Activated CD4-positive, alpha-beta memory T cell treated with anti-CD3 and anti-CD28 coated beads, Interleukin-2, amount 10 ng/mL, durations not matched to agents 7 days and 5 days (primary cell): ENCODE data around the gene LGALSL. TPM values are rescaled to one million over a fixed set of nuclear protein-coding genes. Genes with fewer than 3 reads are reported as not detected.

Experiments
- CTCF ChIA-PET: fragments of 350-600 bp; sonication (Branson Sonifier 250); formaldehyde crosslinking; loops from one replicate; lab custom pipeline; 2021; ENCODE audit warnings: antibody characterized with exemption, inconsistent platforms; lab: Charles Lee
- POLR2A ChIA-PET: fragments of 350-600 bp; sonication (Branson Sonifier 250); formaldehyde crosslinking; loops from one replicate; lab custom pipeline; 2021; ENCODE audit warnings: antibody characterized with exemption; lab: Charles Lee
- DNase-seq: peaks from one replicate; pipeline ENCODE4 v3.0.0-alpha.2; 2020
- H3K27ac Mint-ChIP-seq: one replicate; pipeline ENCODE4 v1.8.0; 2021; ENCODE audit warnings: mild to moderate bottlenecking, mixed read lengths
- H3K27me3 Mint-ChIP-seq: one replicate; pipeline ENCODE4 v1.8.0; 2021; ENCODE audit warnings: mixed read lengths
- H3K36me3 Mint-ChIP-seq: one replicate; pipeline ENCODE4 v1.8.0; 2021; ENCODE audit warnings: low read depth, mixed read lengths
- H3K4me1 Mint-ChIP-seq: one replicate; pipeline ENCODE4 v1.8.0; 2021; ENCODE audit warnings: mixed read lengths
- H3K4me3 Mint-ChIP-seq: one replicate; pipeline ENCODE4 v1.8.0; 2021; ENCODE audit warnings: mild to moderate bottlenecking, mixed read lengths
- H3K9me3 Mint-ChIP-seq: one replicate; pipeline ENCODE4 v1.8.0; 2021; ENCODE audit warnings: mixed read lengths
- total RNA-seq, 2 experiments: library from RNA; stranded (reverse); gene quantifications; one replicate each; pipeline ENCODE4 v1.2.3, GENCODE V29; 2021

The LGALSL gene
- total RNA-seq, 2 experiments from 2014 or later, result 2.1 to 2.6 TPM

GRCh38 chr2:64466478-64467085 is 12.6 kb downstream of the LGALSL start:
- H3K4me1 Mint-ChIP-seq, result no peaks in the 10 kb centered on the region
- ChIA-PET CTCF (interaction anchor here (2.0 kb wide), 1 partner anchor 21 kb away, joined by 9 read pairs; no protein-coding TSS in a partner anchor), POLR2A (interaction anchor here (1.1 kb wide), 1 partner anchor 19 kb away, joined by 4 read pairs; no protein-coding TSS in a partner anchor)
- no peaks in the 10 kb centered on the region for H3K36me3 Mint-ChIP-seq
- H3K27me3 Mint-ChIP-seq, result peaks cover 6% of the 10 kb centered on the region
- no peak overlapping the region for H3K27ac Mint-ChIP-seq
- no peaks in the 10 kb centered on the region for H3K9me3 Mint-ChIP-seq
- no peak for DNase-seq
- no peak overlapping the region for H3K4me3 Mint-ChIP-seq

DNA sequence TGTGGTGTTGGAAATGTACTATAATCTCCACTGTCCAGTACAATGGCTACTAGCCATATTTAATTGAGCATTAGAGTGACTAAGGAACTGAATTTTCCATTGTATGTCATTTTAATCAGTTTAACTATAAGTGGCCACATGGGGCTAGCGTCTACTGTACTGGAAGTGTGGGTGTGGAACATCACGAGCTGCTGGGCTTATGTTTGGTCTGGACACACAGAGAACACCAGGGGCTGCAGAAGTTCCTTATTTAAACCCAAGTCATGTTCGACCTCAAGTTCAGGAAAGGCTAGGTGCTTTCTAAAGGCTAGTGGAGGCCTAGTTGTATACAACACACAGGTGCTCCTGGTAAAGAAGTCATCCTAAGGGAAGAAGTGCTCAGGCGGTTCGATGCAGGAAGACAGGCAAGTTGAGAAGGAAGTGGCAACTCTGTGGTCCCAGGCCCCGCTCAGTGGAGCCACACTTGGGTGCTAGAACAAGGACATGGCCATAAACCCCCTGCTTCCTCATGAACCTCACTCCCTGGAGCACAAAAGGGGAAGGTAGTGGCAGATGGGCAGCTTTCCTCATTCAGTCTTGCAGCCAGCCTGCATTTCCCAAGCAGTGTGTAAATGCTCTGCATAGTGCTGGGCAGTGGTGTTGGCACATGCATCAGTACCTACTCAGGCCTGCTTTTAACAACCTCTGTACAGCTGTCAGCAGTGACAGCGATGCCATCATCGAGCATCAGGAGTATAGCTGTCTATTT is 13.3 kb downstream of the LGALSL start:
- CTCF ChIA-PET, result interaction anchor here (2.0 kb wide), 1 partner anchor 21 kb away, joined by 9 read pairs; no protein-coding TSS in a partner anchor
- H3K36me3 Mint-ChIP-seq, result no peaks in the 10 kb centered on the region

GRCh38 chr2:64469261-64469660 is 15.3 kb downstream of the LGALSL start:
- no peaks in the 10 kb centered on the region for H3K4me1 Mint-ChIP-seq
- POLR2A ChIA-PET, result no interaction called here
- no peak overlapping the region for H3K27ac Mint-ChIP-seq
- CTCF ChIA-PET, result interaction anchor here (0.9 to 2.4 kb wide), 2 partner anchors 16 to 19 kb away, joined by 3 to 9 read pairs; no protein-coding TSS in a partner anchor
- no peak overlapping the region for H3K4me3 Mint-ChIP-seq
- DNase-seq, result no peak
- no peaks in the 10 kb centered on the region for H3K9me3 Mint-ChIP-seq
- no peaks in the 10 kb centered on the region for H3K36me3 Mint-ChIP-seq
- H3K27me3 Mint-ChIP-seq, result peaks cover 6% of the 10 kb centered on the region

More for the DNA sequence above, 13.3 kb downstream of the LGALSL start:
- Mint-ChIP-seq H3K4me1 (no peaks in the 10 kb centered on the region), H3K27me3 (peaks cover 6% of the 10 kb centered on the region), H3K4me3 (no peak overlapping the region), H3K27ac (no peak overlapping the region), H3K9me3 (no peaks in the 10 kb centered on the region)
- DNase-seq, result no peak
- POLR2A ChIA-PET, result no interaction called here

GRCh38 chr2:64470071-64470470 is 16.1 kb downstream of the LGALSL start:
- Mint-ChIP-seq H3K9me3 (no peaks in the 10 kb centered on the region), H3K4me1 (no peaks in the 10 kb centered on the region), H3K27ac (no peak overlapping the region), H3K4me3 (no peak overlapping the region), H3K27me3 (peaks cover 10% of the 10 kb centered on the region), H3K36me3 (no peaks in the 10 kb centered on the region)
- POLR2A ChIA-PET, result no interaction called here
- no peak for DNase-seq
- CTCF ChIA-PET, result interaction anchor here (2.4 kb wide), 1 partner anchor 18 kb away, joined by 9 read pairs; no protein-coding TSS in a partner anchor

DNA sequence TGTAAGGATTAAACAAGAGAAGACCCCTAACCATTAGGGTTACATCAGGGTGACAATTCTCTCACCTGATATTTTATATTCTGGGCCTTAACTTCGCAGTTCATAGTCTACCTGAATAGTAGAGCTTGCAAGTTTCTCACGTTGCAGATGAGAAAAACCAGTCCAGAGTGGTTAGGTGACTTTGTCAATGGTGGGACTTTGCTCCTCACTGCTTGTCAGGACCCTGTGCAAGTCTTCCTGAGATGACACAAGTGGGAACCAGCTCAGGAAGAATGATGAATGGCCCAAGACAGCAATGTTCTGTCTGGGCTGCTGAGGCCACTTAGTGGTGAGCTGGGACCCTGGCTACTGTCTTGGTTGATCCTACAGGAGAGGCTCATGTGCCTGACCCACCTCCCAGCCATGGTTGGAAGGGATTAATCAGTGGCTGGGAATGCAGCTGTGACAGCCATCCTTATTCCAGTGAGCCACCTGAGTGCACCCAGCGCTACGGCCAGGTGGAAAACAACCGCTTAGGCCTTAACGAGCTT is 16.9 kb downstream of the LGALSL start:
- Mint-ChIP-seq H3K27me3 (peaks cover 8% of the 10 kb centered on the region), H3K36me3 (no peaks in the 10 kb centered on the region), H3K4me1 (no peaks in the 10 kb centered on the region), H3K27ac (no peak overlapping the region), H3K9me3 (no peaks in the 10 kb centered on the region), H3K4me3 (no peak overlapping the region)
- POLR2A ChIA-PET, result no interaction called here
- CTCF ChIA-PET, result interaction anchor here (2.4 kb wide), 1 partner anchor 17 kb away, joined by 9 read pairs; no protein-coding TSS in a partner anchor
- no peak for DNase-seq

GRCh38 chr2:64471600-64471999 is 17.6 kb downstream of the LGALSL start:
- H3K27ac Mint-ChIP-seq, result no peak overlapping the region
- DNase-seq, result no peak
- peaks cover 8% of the 10 kb centered on the region for H3K27me3 Mint-ChIP-seq
- ChIA-PET POLR2A (no interaction called here), CTCF (no interaction called here)
- no peak overlapping the region for H3K4me3 Mint-ChIP-seq
- no peaks in the 10 kb centered on the region for H3K4me1 Mint-ChIP-seq
- no peaks in the 10 kb centered on the region for H3K9me3 Mint-ChIP-seq
- H3K36me3 Mint-ChIP-seq, result no peaks in the 10 kb centered on the region

DNA sequence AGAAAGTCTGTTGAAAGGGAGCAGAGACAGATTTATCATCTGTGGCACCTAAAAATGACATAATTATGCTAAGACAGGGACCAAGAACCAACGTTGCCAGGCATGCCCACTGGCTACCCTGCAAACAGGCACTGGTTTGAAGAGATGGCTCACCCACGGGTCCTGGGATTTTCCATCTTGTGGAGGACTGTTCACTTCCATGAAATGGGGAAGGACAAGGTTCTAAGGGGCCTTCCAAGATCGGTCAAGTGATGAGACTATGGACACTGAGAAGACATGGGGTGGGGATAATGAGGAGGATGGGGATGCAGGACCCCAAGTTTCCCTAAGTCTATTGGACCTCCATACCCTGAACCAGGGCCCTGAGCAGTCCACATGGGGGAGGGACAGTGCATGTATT is 18.9 kb downstream of the LGALSL start:
- no peaks in the 10 kb centered on the region for H3K36me3 Mint-ChIP-seq
- H3K27me3 Mint-ChIP-seq, result peaks cover 8% of the 10 kb centered on the region
- H3K9me3 Mint-ChIP-seq, result no peaks in the 10 kb centered on the region
- H3K4me1 Mint-ChIP-seq, result peaks cover 2% of the 10 kb centered on the region
- ChIA-PET CTCF (interaction anchor here (1.4 kb wide), 1 partner anchor 13 kb away, joined by 3 read pairs; no protein-coding TSS in a partner anchor), POLR2A (no interaction called here)
- H3K27ac Mint-ChIP-seq, result no peak overlapping the region
- H3K4me3 Mint-ChIP-seq, result no peak overlapping the region
- no peak for DNase-seq

DNA sequence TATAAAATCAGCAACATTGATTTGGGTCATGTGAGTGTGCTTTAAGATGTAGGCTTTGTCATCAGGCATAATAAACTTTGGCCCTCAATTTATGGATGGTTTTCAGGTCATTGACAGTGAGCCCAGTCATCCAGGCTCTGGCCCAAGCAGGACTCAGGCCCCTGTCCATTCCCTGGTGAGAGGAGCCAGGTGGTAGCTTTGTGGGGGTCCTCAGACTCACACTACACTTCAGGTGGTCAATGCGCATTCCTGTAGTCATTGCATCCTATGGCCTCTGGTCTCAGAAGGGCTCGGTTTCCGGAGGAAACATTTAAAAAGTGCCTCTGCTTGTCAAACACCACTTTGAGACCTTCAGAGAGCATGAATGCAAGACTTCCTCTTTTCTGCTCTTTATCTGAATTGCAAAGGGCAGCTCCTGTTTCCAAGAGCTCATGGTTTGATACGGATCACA is 20.2 kb downstream of the LGALSL start:
- Mint-ChIP-seq H3K27me3 (peaks cover 8% of the 10 kb centered on the region), H3K36me3 (no peaks in the 10 kb centered on the region), H3K9me3 (no peaks in the 10 kb centered on the region), H3K4me3 (no peak overlapping the region), H3K4me1 (peaks cover 15% of the 10 kb centered on the region), H3K27ac (no peak overlapping the region)
- POLR2A ChIA-PET, result no interaction called here
- no peak for DNase-seq
- CTCF ChIA-PET, result interaction anchor here (0.7 to 1.4 kb wide), 3 partner anchors 11 to 14 kb away, joined by 3 to 5 read pairs (median 3); no protein-coding TSS in a partner anchor

- H3K9me3 Mint-ChIP-seq, result no peaks in the 10 kb centered on the region
- CTCF ChIA-PET, result interaction anchor here (1.3 kb wide), 1 partner anchor 13 kb away, joined by 5 read pairs; no protein-coding TSS in a partner anchor
These were observed 20.7 kb downstream of the LGALSL start for GRCh38 chr2:64474636-64475035.

DNA sequence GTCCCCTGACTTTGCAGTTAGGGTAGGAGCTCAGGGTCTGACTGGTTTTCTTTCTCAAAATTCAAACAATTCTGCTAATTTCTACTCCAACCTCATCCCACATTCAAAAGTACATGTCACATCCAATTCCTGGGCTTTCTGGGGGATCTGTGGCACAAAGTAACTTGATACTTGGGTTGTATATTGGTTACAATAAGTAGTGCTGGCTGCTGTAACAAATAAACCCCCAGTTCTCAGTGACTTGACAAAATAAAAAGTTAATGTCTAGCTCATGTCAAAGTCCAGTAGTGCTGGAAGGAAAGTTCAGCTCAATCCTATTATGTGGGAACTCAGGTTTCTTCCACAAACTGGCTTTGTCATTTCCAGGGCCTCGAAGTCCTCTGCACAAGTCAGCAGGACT is 23.1 kb downstream of the LGALSL start:
- peaks cover 5% of the 10 kb centered on the region for H3K27me3 Mint-ChIP-seq
- peaks cover 32% of the 10 kb centered on the region for H3K4me1 Mint-ChIP-seq
- no peaks in the 10 kb centered on the region for H3K9me3 Mint-ChIP-seq
- H3K36me3 Mint-ChIP-seq, result no peaks in the 10 kb centered on the region
- H3K4me3 Mint-ChIP-seq, result no peak overlapping the region
- H3K27ac Mint-ChIP-seq, result no peak overlapping the region
- POLR2A ChIA-PET, result interaction anchor here (1.0 kb wide), 1 partner anchor 47 kb away, joined by 4 read pairs; the partner anchor contains the start of gene AFTPH
- CTCF ChIA-PET, result interaction anchor here (4.0 kb wide), 1 partner anchor 11 kb away, joined by 45 read pairs; no protein-coding TSS in a partner anchor
- no peak for DNase-seq

More at GRCh38 chr2:64474636-64475035, 20.7 kb downstream of the LGALSL start:
- Mint-ChIP-seq H3K4me1 (peaks cover 20% of the 10 kb centered on the region), H3K4me3 (no peak overlapping the region), H3K27ac (no peak overlapping the region), H3K27me3 (peaks cover 5% of the 10 kb centered on the region), H3K36me3 (no peaks in the 10 kb centered on the region)
- POLR2A ChIA-PET, result no interaction called here
- no peak for DNase-seq

DNA sequence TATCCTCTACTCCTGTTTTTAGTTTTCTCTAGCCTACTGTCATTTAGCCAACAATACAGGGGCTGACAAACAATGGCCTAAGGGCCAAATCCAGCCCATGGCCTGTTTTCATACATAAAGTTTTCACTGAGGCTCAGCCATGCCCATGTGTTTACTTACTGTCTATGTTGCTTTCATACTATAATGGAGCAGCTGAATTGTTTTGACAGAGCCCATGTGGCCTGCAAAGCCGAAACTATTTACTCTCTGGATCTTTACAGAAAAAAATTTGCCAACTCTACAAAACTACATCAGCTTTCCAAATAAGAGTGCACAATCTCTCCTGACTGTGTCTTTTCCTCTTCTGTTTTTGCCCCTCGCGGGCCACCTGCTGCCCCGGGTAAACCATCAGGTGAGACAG is 24.0 kb downstream of the LGALSL start:
- H3K9me3 Mint-ChIP-seq, result no peaks in the 10 kb centered on the region
- no peaks in the 10 kb centered on the region for H3K36me3 Mint-ChIP-seq
- ChIA-PET POLR2A (interaction anchor here (1.9 kb wide), 1 partner anchor 152 kb away, joined by 8 read pairs; no protein-coding TSS in a partner anchor), CTCF (interaction anchor here (2.9 to 13.0 kb wide), 3 partner anchors 10 to 149 kb away, joined by 13 to 243 read pairs (median 45); partner anchors contain the start of gene AFTPH)
- no peak overlapping the region for H3K27ac Mint-ChIP-seq
- H3K4me3 Mint-ChIP-seq, result no peak overlapping the region
- no peak for DNase-seq
- peaks cover 5% of the 10 kb centered on the region for H3K27me3 Mint-ChIP-seq
- peaks cover 34% of the 10 kb centered on the region for H3K4me1 Mint-ChIP-seq

- POLR2A ChIA-PET, result interaction anchor here (1.1 to 1.9 kb wide), 2 partner anchors 148 to 152 kb away, joined by 5 to 8 read pairs; no protein-coding TSS in a partner anchor
- H3K27me3 Mint-ChIP-seq, result peaks cover 5% of the 10 kb centered on the region
- H3K27ac Mint-ChIP-seq, result peak overlapping the region; percentile 56
- H3K9me3 Mint-ChIP-seq, result no peaks in the 10 kb centered on the region
- CTCF ChIA-PET, result interaction anchor here (2.9 to 13.0 kb wide), 3 partner anchors 10 to 150 kb away, joined by 13 to 243 read pairs (median 45); partner anchors contain the start of gene AFTPH
- H3K36me3 Mint-ChIP-seq, result no peaks in the 10 kb centered on the region
- H3K4me3 Mint-ChIP-seq, result no peak overlapping the region
- peaks cover 34% of the 10 kb centered on the region for H3K4me1 Mint-ChIP-seq
- DNase-seq, result peak; percentile 66
These were observed 24.7 kb downstream of the LGALSL start for GRCh38 chr2:64478502-64479230.
